GM21786 (cell line): Measurements from ENCODE around the gene PKDCC.

Experiments used
- ATAC-seq: cut with Tn5 transposase; IDR thresholded peaks from one replicate; pipeline ENCODE4 v1.9.1; 2021; ENCODE audit not compliant: unreplicated experiment

Gene PKDCC

GRCh38 chr2:42049221-42050009, 1.6 kb downstream of the PKDCC start:
- no peak for ATAC-seq

DNA sequence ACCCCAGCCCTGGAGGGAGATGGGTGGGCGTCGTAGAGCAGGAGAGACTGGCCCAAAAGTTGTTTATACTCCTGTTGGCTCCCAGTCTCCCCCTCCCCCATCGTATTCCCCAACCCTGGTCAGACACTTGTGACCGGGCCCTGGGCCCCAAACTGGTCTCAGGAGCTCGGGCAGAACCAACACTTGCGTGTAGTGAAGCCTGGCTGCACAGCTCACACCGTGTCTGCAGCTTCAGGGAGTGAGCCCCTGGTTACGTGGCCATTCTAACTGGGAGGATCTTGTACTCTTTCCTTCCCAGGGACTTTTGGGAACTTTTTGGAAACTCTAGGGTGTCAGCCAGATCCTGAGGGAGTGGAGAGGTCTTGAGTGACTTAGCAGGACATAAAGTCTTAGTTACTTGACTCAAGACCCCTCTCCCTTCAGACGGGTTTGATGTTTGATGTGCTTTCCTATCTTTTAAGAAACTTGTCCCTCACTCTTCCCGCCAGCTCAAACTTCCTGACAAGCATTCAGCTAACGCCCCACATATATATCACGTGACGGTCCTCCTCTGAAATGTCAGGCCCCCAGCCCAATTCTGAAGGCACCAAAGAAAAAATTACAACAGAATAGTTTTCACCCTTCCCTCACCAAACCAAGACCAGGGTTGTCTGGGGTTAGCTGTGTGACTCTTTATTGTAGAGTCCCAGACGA, 2.3 kb downstream of the PKDCC start:
- ATAC-seq = no peak

- no peak for ATAC-seq
Observed at GRCh38 chr2:42050703-42051542, 3.1 kb downstream of the PKDCC start.

DNA sequence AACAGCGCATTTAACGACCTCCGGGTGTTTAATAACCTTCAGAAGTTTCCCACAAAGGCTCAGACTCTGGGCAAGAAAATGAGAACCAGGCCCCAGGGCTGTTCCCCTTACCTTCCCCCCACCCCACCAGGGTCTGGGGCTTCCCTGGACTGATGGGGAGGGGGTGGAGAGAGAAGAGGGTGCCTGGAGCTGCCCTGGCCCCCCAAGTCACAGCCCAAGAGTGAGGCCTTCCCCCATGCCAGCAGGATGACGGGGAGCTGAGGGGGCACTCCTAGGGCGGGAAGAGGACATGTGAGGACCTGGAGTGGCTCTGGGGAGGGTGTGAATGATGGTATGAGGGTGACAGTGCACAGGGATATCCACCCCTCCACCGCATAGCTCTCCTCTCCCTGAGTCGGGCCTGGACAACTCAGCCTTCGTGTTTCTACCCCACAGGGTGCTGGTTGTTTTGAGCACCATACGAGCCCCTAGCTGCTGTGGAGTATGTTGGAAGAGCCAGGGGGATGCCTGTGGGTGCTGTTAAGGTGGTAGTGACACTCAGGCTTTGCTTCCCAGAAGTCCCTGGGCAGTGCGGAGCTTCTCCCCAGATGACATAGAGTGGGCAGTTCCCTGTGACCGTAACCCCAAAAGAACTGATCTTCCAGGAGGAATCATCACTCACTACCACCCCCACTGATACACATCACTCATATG, 3.9 kb downstream of the PKDCC start:
- ATAC-seq = no peak

DNA sequence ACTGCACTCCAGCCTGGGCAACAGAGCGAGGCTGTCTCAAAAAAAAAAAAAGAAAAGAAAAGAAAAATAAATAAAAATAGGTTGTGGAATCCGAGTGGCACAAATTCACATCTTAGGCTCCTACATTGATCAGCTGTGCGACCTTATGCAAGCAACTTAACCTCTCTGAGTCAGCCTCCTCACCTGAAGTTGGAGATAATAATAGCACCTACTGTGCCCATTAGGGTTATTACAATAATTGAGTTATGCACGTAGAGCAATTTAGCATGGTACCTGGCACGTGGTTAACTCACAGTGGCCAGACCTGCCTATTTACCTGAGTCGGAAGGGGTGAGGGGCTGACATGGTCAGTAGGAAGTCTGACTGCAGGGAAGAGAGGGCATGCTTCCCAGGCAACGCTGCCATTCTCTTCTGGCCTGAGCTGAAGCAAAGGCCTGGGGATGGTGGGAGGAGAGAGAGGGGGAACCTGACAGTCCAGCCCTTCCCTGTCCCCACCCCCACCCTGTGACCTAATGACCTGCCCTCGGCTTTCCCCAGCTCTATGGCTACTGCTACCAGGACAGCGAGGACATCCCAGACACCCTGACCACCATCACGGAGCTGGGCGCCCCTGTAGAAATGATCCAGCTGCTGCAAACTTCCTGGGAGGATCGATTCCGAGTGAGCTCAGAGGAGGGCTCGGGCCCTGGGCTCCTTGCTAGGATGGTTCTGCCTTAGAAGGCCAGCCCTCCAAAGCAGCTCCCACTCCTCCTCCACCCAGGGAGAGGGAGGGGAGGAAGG, 5.1 kb downstream of the PKDCC start:
- no peak for ATAC-seq

DNA sequence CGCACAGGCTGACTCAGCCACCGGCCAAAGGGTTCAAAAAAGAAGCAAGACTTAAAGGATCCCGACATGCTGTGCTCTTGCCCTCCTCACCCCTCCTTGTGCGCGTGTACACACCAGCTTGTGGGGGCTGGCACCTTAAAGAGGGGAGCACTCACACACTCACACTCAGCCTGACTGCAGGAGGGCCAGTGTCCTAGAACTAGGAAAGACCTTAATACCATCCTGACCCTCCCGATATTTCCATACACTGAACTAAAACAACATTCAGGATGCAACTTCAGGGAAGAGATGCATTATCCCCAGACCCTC, 5.6 kb downstream of the PKDCC start:
- no peak for ATAC-seq

- ATAC-seq = no peak
Observed at GRCh38 chr2:42053791-42054701, 6.2 kb downstream of the PKDCC start.

GRCh38 chr2:42054714-42055430, 7.1 kb downstream of the PKDCC start:
- no peak for ATAC-seq

- ATAC-seq = no peak
Observed at GRCh38 chr2:42055573-42056514, 8.0 kb downstream of the PKDCC start.

DNA sequence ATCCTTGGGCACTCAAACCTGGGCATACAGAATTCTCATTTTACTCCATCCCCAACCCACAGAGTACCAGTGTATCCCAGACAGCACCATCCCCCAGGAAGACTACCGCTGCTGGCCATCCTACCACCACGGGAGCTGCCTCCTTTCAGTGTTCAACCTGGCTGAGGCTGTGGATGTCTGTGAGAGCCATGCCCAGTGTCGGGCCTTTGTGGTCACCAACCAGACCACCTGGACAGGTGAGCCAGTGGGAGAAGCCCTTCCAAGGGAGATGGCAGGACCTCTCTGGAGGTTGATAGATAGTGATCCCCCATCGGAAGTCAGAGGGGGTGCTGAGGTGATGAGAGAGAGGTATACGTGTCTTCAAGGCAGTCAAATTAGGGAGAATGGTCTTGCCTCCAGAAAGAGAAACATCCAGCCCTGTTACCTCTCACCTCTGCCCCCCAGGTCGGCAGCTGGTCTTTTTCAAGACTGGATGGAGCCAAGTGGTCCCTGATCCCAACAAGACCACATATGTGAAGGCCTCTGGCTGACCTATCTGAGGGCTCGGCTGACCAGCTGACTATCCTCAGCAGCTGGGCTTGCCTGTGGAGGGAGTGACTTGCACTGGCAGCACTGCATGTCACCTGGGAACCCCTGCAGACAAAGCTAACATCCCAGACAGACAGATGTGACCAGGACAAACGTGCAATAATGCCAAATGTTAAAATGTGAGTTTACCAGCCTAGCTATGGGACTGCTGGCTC, 9.5 kb downstream of the PKDCC start:
- no peak for ATAC-seq

- no peak for ATAC-seq
Observed at GRCh38 chr2:42057902-42058450, 10.2 kb downstream of the PKDCC start.

DNA sequence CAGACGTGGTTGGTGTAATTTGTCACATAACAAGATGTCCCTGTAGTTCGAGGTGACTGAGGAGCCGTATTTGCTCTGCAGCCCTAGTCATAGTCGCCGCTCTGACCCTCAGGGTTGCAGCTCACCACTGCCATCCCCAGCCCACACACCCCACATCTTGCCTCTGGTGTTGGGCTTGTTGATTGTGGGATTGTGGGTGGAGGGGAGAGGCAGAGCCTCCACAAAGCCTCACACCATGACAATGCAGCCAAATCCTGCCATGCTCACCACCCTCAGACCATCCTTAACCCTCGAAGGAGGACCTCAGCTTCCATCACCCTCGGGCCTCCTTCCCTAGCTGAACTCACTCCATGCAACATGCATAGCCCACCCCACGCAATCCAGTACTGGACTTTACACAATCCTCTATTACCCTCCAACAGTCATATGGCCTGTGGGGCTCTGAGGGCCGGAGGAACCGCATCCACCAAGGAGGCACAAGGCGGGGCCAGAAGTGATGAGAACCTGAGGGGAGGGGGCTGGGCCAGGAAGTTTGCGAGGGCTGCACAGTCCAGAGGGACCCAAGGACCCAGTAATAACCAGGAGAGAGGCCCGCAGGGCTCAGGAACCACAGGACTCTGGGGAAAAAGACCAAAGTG, 11.6 kb downstream of the PKDCC start:
- ATAC-seq = no peak

DNA sequence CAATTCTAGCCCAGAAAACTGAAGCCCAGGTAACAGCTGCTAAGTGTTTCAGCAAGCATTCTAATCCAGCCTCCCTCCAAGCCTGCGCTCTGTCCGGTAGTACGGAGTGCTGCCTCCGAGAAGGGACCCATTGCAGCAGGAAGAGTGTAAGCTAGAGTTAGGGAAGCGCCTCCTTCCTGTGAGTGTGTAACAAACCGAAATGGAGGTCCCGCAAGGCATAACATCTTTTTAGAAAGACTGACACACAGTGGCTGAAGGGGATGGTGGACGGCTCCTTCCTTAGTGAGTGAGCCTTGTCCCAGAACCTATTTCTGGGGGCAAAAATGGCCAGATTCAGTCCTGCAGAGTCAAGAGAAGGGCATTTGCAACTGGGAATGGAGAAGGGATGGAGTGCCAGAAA, 12.2 kb downstream of the PKDCC start:
- no peak for ATAC-seq

DNA sequence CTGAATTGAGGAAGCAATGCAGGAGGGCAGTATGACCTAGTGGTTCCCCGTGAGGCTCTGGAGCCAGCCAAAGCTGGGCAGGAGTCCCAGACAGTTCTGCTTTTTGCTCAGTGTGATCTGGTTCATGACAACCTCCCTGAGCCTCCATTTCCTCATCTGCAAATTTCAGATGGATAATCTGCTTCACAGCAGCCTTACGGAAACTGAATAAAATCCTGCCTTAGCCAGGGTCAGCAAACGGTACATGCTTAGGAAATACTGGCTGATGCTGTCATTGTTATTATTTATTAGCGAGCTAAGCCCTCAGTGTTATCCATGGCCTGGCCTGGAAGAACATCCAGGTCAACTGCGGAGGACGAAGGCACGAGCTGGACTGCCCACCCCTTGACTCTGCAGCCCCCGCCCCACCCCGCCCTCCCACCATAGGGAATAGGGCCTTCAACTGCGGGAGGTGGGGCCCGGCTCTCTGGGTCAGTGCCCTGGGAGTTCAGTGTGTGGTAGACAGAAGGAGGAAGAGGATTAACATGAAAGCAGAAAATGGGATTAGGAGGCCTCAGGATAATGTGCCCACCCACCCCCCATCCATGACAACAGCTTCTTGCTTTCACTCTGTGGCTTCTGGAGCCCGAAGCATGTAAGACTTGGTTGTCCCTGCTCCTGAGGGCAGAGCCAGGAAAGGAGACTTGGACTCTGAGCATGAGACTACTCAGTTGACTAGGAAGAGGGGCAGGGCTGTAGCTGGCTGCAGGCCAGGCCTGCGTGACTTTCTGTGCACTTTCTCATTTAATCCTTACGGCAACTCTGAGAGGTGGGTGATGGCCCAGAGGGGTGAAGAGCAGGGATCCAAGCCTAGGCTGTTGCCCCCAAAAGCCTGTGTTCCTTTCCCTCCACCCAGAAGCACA, 13.1 kb downstream of the PKDCC start:
- ATAC-seq = no peak

- ATAC-seq = no peak
Observed at GRCh38 chr2:42061839-42062238, 14.0 kb downstream of the PKDCC start.
